Right lobe of liver (tissue), 4 donors: ENCODE data around the gene EI24.
"Not testable (repeated sequence)": the region's sequence is repeated elsewhere in the genome, so short reads cannot be mapped to it uniquely, and the experiment has no call there.

Experiments
- CTCF ChIP-seq, 4 donors: fragments of 200-600 bp in 3 of 4; fragments of 450-650 bp in 1 of 4; IDR thresholded peaks; one replicate each; pipeline versions ENCODE4 v1.5.1 to v1.8.0; 2016 to 2022; ENCODE audit warnings: antibody characterized with exemption in 4 of 4, mild to moderate bottlenecking in 2 of 4
- POLR2A ChIP-seq: fragments of 450-650 bp; IDR thresholded peaks from one replicate; pipeline ENCODE4 v1.6.1; 2017; ENCODE audit warnings: antibody characterized with exemption, mild to moderate bottlenecking
- donor health status: DM: no; HTN: no; CAD: no.
- donor health status: DM: no; HTN: no; CAD: no.
- donor health status: DM: no; HTN: yes; CAD: no.

GRCh38 chr11:125577181-125577580, 7.9 kb downstream of the EI24 start:
- not testable (repeated sequence) for TF ChIP-seq POLR2A; CTCF (IDR thresholded peaks at IDR 0.05)
